ENCODE measurements around the gene CDK2AP2.

DNA sequence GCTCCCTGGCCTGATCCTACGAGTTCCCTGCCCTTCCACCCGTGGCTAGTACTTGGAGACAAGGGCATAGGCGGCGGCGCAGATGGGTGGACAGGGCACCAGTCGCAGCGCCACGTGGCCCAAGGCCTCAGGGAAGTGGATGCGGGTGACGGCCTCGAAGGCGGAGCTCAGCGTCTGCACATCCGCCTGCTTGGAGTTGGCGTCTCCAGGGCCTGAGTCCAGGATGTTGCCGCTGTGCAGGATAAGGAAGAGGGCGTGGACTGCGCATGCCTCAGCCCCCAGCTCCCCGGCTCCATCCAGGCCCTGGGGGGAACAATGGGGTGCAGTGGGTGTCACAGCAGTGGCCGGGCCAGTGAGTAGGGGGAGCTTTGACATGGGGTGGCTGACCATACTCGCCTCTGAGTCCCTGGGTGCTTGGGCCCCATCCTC lies 9.4 kb downstream of the CDK2AP2 start:
- TF ChIP-seq, protein P1, sequence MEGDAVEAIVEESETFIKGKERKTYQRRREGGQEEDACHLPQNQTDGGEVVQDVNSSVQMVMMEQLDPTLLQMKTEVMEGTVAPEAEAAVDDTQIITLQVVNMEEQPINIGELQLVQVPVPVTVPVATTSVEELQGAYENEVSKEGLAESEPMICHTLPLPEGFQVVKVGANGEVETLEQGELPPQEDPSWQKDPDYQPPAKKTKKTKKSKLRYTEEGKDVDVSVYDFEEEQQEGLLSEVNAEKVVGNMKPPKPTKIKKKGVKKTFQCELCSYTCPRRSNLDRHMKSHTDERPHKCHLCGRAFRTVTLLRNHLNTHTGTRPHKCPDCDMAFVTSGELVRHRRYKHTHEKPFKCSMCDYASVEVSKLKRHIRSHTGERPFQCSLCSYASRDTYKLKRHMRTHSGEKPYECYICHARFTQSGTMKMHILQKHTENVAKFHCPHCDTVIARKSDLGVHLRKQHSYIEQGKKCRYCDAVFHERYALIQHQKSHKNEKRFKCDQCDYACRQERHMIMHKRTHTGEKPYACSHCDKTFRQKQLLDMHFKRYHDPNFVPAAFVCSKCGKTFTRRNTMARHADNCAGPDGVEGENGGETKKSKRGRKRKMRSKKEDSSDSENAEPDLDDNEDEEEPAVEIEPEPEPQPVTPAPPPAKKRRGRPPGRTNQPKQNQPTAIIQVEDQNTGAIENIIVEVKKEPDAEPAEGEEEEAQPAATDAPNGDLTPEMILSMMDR (IDR thresholded peaks at IDR 0.05), result no peak
- no peak for TF ChIP-seq POLR2A (IDR thresholded peaks at IDR 0.05)

Measured in Peyer's patch (tissue), 4 donors.